Panc1 (cell line): ENCODE data around the gene COX8A. TPM values are rescaled to one million over a fixed set of nuclear protein-coding genes. Genes with fewer than 3 reads are reported as not detected.

Experiments used
- ATAC-seq: fragments of 200-7000 bp; cut with Tn5 transposase; 2 replicates; pipeline ENCODE4 v1.9.1; 2020; ENCODE audit warnings: mild to moderate bottlenecking, moderate library complexity
- BruUV-seq: library from RNA; stranded (reverse); fragments of 400-500 nt; replicated peaks from 2 replicates; lab custom pipeline; 2021; lab: Mats Ljungman, UMichigan
- CTCF ChIA-PET: fragments of 300-600 bp; sonication (Branson Sonifier 250); formaldehyde crosslinking; loops from one replicate; lab custom pipeline; 2022; ENCODE audit warnings: antibody characterized with exemption; lab: Charles Lee
- POLR2A ChIA-PET: fragments of 300-600 bp; sonication (Branson Sonifier 250); formaldehyde crosslinking; loops from one replicate; lab custom pipeline; 2022; ENCODE audit warnings: antibody characterized with exemption; lab: Charles Lee
- DNase-seq: peaks from one replicate; pipeline ENCODE4 v3.0.0-alpha.2; 2010; ENCODE audit warnings: low read depth, low spot score
- H3K27ac ChIP-seq: 2 replicates; pipeline ENCODE4 v1.5.1; 2011; ENCODE audit warnings: mild to moderate bottlenecking, low read length, inconsistent platforms
- H3K27me3 ChIP-seq: fragments of 200-500 bp; sonication (Bioruptor generic); 2 replicates; pipeline ENCODE4 v1.6.0; 2014; ENCODE audit warnings: low read length, inconsistent platforms; ENCODE audit not compliant: control insufficient read depth, insufficient read depth
- H3K36me3 ChIP-seq: fragments of 200-500 bp; sonication (Bioruptor generic); 2 replicates; pipeline ENCODE4 v1.5.1; 2014; ENCODE audit warnings: inconsistent platforms, mild to moderate bottlenecking, low read length, moderate library complexity; ENCODE audit not compliant: control insufficient read depth, insufficient read depth
- H3K4me1 ChIP-seq: 2 replicates; pipeline ENCODE4 v1.5.1; 2011; ENCODE audit warnings: inconsistent platforms, mild to moderate bottlenecking, low read length, moderate library complexity; ENCODE audit not compliant: control insufficient read depth, insufficient read depth
- H3K4me3 ChIP-seq, 2 experiments: 2 replicates each; pipeline ENCODE4 v1.5.1; 2011 to 2012; ENCODE audit warnings: low read depth in 2 of 2, low read length in 2 of 2, mild to moderate bottlenecking in 2 of 2, inconsistent platforms in 1 of 2, moderate library complexity in 1 of 2
- H3K9me3 ChIP-seq: fragments of 200-500 bp; sonication (Bioruptor generic); 2 replicates; pipeline ENCODE4 v1.5.1; 2014; ENCODE audit warnings: low read depth, mild to moderate bottlenecking, inconsistent platforms, low read length, moderate library complexity; ENCODE audit not compliant: control insufficient read depth, insufficient read depth
- CTCF ChIP-seq: fragments of 450-650 bp; IDR thresholded peaks from 2 replicates; pipeline ENCODE4 v1.5.1; 2017; ENCODE audit warnings: mild to moderate bottlenecking
- POLR2AphosphoS5 ChIP-seq: IDR thresholded peaks from 2 replicates; pipeline ENCODE4 v1.6.1; 2012; ENCODE audit warnings: mild to moderate bottlenecking, low read depth, low read length, moderate library complexity
- REST ChIP-seq, 2 experiments: IDR thresholded peaks; 2 replicates each; pipeline ENCODE4 v1.6.1; 2011 to 2012; ENCODE audit warnings: low read depth in 2 of 2, control low read depth in 1 of 2, low read length in 1 of 2, mild to moderate bottlenecking in 1 of 2, moderate library complexity in 1 of 2; ENCODE audit not compliant: insufficient read depth in 1 of 2
- SIN3A ChIP-seq: IDR thresholded peaks from 2 replicates; pipeline ENCODE4 v1.6.1; 2012; ENCODE audit warnings: low read depth, mild to moderate bottlenecking, low read length, moderate library complexity, borderline replicate concordance; ENCODE audit not compliant: insufficient read depth
- TCF7L2 ChIP-seq: IDR thresholded peaks from 2 replicates; pipeline ENCODE4 v1.6.1; 2011; ENCODE audit warnings: mild to moderate bottlenecking, low read depth, low read length, inconsistent platforms
- in situ Hi-C: cut with HindIII; loops from 2 replicates; pipeline ENCODE4 v1.10.0; 2016; ENCODE audit warnings: low sequenced_read_pairs, low pct_unique_long_range_greater_than_20kb
- intact Hi-C: fragments of 100-400 bp; cut with micrococcal nuclease; formaldehyde crosslinking; loops from one replicate; pipeline ENCODE4 v1.10.0; 2022; ENCODE audit not compliant: unreplicated experiment
- total RNA-seq: library from RNA; stranded (reverse); gene quantifications from one replicate; pipeline ENCODE4 v1.2.1, GENCODE V29; 2021; ENCODE audit not compliant: unreplicated experiment

COX8A gene
- total RNA-seq, 1 experiment from 2014 or later, result 613 TPM

GRCh38 chr11:63952570-63952969, 21.9 kb upstream of the COX8A start:
- no TSS peak for BruUV-seq
- Histone ChIP-seq H3K36me3 (peaks cover 10% of the 10 kb centered on the region; the same call in 1 of the 2 replicates), H3K27ac (no peak overlapping the region), H3K9me3 (no peaks in the 10 kb centered on the region), H3K27me3 (no peaks in the 10 kb centered on the region), H3K4me3 (no peak overlapping the region), H3K4me1 (no peaks in the 10 kb centered on the region)
- in situ Hi-C loops, result no loop called here
- ATAC-seq (no peak), DNase-seq (no peak)
- CTCF ChIA-PET, result interaction anchor here (0.6 kb wide), 1 partner anchor 195 kb away, joined by 4 read pairs; no protein-coding TSS in a partner anchor
- TF ChIP-seq CTCF, result no peak
- TF ChIP-seq TCF7L2, result no peak
- no peak for TF ChIP-seq SIN3A
- no peak for TF ChIP-seq POLR2AphosphoS5
- no peak for TF ChIP-seq REST (IDR thresholded peaks at IDR 0.05; ENCODE audit: insufficient read depth in 1 of 2, low read depth in 2 of 2, low read length in 1 of 2)
- POLR2A ChIA-PET, result interaction anchor here (0.6 kb wide), 1 partner anchor 120 kb away, joined by 18 read pairs; no protein-coding TSS in a partner anchor
- intact Hi-C loops, result no loop called here

GRCh38 chr11:63958008-63958407, 16.4 kb upstream of the COX8A start:
- Histone ChIP-seq H3K4me1 (peaks cover 5% of the 10 kb centered on the region; the same call in 1 of the 2 replicates), H3K36me3 (peaks cover 5% of the 10 kb centered on the region), H3K4me3 (no peak overlapping the region), H3K27ac (no peak overlapping the region), H3K9me3 (no peaks in the 10 kb centered on the region), H3K27me3 (no peaks in the 10 kb centered on the region)
- ATAC-seq (no peak), DNase-seq (no peak)
- in situ Hi-C loops, result no loop called here
- ChIA-PET POLR2A (no interaction called here), CTCF (interaction anchor here (0.5 to 0.8 kb wide), 2 partner anchors 12 to 80 kb away, joined by 3 to 6 read pairs; no protein-coding TSS in a partner anchor)
- intact Hi-C loops, result no loop called here
- no TSS peak for BruUV-seq
- TF ChIP-seq REST (IDR thresholded peaks at IDR 0.05; ENCODE audit: insufficient read depth in 1 of 2, low read depth in 2 of 2, low read length in 1 of 2), result no peak
